GM12874 (cell line): ENCODE results near the gene SCO2.

ENCODE experiments used
- CTCF ChIP-seq: IDR thresholded peaks from 2 replicates; pipeline ENCODE4 v1.5.1; 2011; ENCODE audit warnings: low read depth, mild to moderate bottlenecking, control low read depth, low read length, moderate library complexity; ENCODE audit not compliant: insufficient read depth

SCO2 gene

GRCh38 chr22:50569896-50570535 is 44.6 kb upstream of the SCO2 start:
- TF ChIP-seq CTCF, result no peak

- no peak for TF ChIP-seq CTCF
These were observed 43.7 kb upstream of the SCO2 start for GRCh38 chr22:50569041-50569459.

GRCh38 chr22:50568626-50569025 is 43.2 kb upstream of the SCO2 start:
- TF ChIP-seq CTCF, result no peak

GRCh38 chr22:50567721-50568252 is 42.4 kb upstream of the SCO2 start:
- TF ChIP-seq CTCF, result no peak

- TF ChIP-seq CTCF, result no peak
These were observed 38.9 kb upstream of the SCO2 start for GRCh38 chr22:50564289-50564688.

- TF ChIP-seq CTCF, result no peak
These were observed 38.2 kb upstream of the SCO2 start for GRCh38 chr22:50563413-50564160.

GRCh38 chr22:50562523-50563412 is 37.4 kb upstream of the SCO2 start, which contains the start of gene SYCE3:
Gene SYCE3, minus strand, starts transcription at chr22:50562919. Its CDS starts 6,514 bp downstream, at chr22:50556405.
- peak; percentile 98 for TF ChIP-seq CTCF
